HG02642 (cell line): ENCODE results near the gene CLMN.
A peak's percentile ranks its signal among the peaks of the same experiment; 100 is the strongest.

Experiments
- ATAC-seq: cut with Tn5 transposase; IDR thresholded peaks from one replicate; pipeline ENCODE4 v1.9.1; 2021; ENCODE audit warnings: mild to moderate bottlenecking; ENCODE audit not compliant: unreplicated experiment, poor library complexity

Gene CLMN

DNA sequence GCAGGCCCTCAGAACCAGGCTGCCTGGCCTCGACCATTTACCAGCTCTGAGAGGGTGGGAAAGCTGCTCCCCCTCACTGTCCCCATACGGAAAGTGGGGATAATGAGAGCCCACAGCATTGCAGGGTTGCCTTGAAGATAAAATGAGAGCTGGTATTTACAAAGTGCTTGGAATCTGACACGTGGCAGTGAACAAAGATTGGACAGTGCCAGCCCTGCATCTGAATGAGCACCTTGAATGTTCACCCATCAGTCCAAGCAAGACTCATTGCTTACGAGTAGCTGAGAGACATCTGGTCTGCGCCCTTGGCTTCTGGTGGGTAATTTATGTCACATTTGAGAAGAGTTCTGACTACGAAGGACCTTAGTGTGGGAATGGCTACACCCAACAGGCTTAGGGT lies 67.5 kb downstream of the CLMN start:
- no peak for ATAC-seq

GRCh38 chr14:95250936-95251335 lies 68.8 kb downstream of the CLMN start:
- no peak for ATAC-seq

GRCh38 chr14:95250140-95250769 lies 69.5 kb downstream of the CLMN start:
- ATAC-seq, result no peak

GRCh38 chr14:95248432-95248831 lies 71.3 kb downstream of the CLMN start:
- no peak for ATAC-seq

DNA sequence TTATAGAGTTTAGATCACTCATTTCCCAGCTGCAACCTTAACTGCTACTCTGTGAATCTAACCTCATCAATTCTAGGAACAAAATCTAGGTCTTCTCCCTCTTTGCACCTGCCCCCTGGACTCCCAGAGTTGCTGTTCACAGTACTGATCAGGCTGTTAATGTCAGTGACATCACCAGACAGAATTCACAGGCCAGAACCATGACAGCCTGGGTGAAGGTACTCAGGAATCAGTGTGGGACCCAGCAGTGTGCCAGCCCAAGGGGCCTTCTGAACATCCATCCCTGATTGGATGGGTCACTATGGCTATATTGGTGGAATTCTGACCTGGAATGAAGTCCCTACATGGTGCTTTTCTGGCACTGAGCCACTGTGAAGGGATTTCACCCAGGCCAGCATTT lies 72.8 kb downstream of the CLMN start:
- no peak for ATAC-seq

DNA sequence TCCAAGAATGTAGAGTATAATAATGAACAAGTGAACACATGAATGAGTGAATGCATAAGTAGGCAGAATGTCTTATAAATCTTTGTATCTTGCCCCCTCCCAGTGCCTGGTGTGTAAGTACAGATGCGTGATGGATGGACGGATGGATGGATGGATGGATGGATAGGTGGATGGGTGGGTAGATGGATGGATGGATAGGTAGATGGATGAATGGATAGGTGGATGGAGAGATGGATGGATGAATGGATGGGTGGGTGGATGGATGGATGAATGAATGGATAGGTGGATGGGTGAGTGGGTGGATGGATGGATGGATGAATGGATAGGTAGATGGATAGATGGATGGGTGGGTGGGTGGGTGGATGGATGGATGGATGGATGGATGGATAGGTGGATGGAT lies 74.4 kb downstream of the CLMN start:
- ATAC-seq, result no peak

GRCh38 chr14:95244587-95244986 lies 75.1 kb downstream of the CLMN start:
- ATAC-seq, result no peak

DNA sequence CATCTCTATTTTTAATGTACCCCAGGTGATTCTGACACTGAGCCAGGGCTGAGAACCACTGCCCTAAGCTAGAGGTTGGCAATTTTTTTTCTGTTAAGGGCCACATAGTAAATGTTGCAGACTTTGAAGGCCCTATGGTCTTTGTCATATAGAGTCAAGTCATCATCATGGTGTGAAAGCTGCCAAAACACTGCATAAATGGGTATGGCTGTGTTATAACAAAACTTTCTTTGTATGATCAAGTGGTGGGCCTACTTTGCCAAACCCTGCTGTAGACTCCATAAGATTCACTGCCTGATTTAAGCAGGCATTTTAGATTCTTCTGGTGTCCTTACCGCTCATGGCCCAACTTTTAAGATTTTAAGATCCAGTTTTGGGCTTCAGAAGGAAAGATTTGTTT lies 76.8 kb downstream of the CLMN start:
- no peak for ATAC-seq

DNA sequence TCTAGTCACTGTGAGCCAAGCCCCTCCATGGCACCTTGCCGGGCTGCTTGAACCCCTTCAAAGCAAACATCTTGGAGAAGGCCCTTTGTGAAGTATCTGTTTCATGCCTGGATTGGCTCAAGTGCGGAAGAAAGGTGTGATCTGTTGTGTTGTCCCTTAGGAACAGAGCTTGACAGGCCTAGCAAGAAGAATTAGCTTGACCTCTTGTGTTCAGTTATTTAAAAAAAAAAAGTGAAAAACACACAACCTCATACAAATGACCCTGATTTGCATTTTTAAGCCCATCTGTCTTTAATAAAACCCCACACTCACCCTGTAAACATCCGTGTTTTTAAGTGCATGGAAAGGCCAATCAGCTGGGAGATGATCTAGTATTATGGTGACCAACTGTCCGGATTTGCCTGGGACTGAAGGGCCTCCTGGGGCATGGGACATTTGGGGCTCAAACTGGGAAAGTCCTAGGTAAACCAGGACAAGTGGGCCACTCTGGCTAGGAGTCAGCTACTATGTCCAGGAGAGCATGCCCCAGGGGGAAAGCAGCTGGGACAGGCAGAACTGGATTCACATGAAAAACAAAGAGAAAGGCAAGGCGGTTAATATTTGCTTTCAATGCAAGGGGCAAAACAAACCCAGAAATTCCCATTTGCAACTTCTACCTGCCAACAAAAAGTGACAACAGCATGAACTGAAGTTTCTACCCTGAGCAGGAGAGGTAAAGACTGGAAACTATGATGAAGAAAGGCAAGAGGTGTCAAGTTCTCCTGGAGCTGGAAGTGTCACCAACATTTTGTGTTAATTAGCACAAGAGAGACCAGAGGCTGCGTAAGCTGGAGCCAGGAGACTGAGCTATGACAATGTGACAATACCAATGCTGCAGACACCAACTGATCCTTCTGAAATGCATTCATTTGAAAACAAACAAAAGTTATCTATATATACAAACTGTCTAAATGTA lies 78.6 kb downstream of the CLMN start:
- ATAC-seq, result no peak

GRCh38 chr14:95238487-95239298 lies 81.0 kb downstream of the CLMN start:
- ATAC-seq, result no peak

GRCh38 chr14:95237958-95238340 lies 81.8 kb downstream of the CLMN start:
- no peak for ATAC-seq

GRCh38 chr14:95237121-95237957 lies 82.4 kb downstream of the CLMN start:
- no peak for ATAC-seq

DNA sequence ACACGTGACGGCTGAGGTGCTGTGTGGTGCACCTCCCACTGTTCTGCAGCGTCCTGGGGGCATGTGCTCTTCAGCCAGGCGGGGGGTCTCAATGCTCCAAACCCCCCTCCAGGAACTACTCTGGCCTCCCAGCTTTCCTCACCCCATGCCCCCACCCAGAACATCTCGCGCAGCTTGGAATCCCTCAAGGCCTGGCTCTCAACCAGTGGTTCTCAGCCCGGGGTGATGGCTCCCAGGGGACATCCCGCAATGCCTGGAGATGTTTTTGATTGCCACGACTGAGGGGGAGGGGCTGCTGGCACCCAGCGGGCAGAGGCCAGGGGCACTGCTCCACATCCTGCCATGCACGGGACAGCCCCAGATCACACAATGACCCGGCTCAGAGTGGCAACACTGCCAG lies 83.5 kb downstream of the CLMN start:
- ATAC-seq, result no peak

DNA sequence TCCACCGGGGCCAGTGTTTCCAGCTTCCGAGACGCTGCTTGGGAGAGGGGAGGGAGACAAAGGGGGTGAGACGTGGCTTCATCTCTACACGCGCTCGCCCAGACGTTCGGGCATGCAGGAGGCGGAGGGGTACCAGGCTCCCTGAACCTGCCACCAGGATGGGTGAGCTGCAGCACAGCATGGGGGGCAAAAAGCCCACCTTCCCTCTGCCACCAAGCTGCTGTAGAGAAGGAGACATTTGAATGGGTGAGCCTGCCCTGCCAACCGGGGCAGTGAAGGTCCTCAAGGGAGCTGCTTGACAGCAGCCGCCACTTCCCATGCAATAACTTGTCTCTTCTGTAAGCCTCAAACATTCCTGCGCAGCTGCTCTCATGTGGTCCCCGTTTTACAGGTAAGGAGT lies 83.9 kb downstream of the CLMN start:
- no peak for ATAC-seq

DNA sequence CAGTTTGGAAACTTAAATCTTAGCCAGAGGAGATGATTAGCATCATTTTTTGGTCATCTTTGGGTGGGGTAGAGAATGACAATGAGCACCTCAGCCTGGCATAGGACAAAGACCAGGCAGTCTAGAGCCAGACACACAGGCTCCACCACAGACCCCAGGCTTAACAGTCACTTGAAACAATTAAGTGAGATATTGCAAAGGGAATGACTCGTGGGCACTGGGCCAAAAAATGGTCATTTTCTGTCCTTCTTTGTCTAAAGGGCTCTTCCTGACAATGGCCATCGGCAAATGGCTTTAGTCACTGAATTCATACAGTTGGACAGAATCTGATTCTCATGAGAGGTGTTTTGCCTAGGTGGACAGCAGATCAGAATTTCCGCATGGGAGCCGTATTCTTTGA lies 84.4 kb downstream of the CLMN start:
- ATAC-seq, result no peak

DNA sequence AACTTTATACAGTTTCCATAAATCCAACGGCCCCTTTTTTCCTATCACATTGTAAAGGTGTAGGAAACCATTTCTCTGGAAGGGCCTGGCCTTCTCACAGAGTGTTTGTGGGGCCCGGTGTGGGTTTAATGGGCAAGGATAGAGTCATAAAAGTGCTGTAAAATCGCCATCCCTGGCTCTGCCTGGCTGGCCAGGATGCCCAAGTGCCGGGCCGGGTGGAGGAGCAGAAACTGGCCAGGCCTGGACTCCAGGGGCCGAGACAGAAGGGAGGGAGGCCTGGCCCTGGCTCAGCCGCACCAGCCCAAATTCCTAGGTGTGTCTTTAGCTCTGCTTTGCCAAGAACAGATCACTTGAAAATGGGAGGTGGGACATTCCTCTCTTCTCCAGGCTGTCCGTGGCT lies 85.3 kb downstream of the CLMN start:
- no peak for ATAC-seq

GRCh38 chr14:95233702-95234241 lies 85.9 kb downstream of the CLMN start:
- ATAC-seq, result peak; percentile 91

- no peak for ATAC-seq
Observed at GRCh38 chr14:95232894-95233584, 86.7 kb downstream of the CLMN start.

GRCh38 chr14:95231966-95232633 lies 87.6 kb downstream of the CLMN start:
- no peak for ATAC-seq
